BJ (cell line): Measurements from ENCODE around the gene HECTD3. TPM values are rescaled to one million over a fixed set of nuclear protein-coding genes. Genes with fewer than 3 reads are reported as not detected.
"Not testable (repeated sequence)": the region's sequence is repeated elsewhere in the genome, so short reads cannot be mapped to it uniquely, and the experiment has no call there.

ENCODE experiments used
- CTCF ChIA-PET: fragments of 350-600 bp; formaldehyde crosslinking; extraction: SDS; loops from one replicate; lab custom pipeline; 2021; ENCODE audit warnings: antibody characterized with exemption, inconsistent platforms; lab: Yijun Ruan, JAX
- POLR2A ChIA-PET: fragments of 300-600 bp; sonication (Branson Sonifier 250); formaldehyde crosslinking; extraction: SDS; loops from one replicate; lab custom pipeline; 2021; ENCODE audit warnings: antibody characterized with exemption; lab: Charles Lee
- DNase-seq: peaks from one replicate; pipeline ENCODE4 v3.0.0-alpha.2; 2011; ENCODE audit warnings: low read depth
- H3K27me3 ChIP-seq: 2 replicates; pipeline ENCODE4 v1.6.0; 2011; ENCODE audit warnings: low read length; ENCODE audit not compliant: control insufficient read depth, insufficient read depth
- H3K36me3 ChIP-seq: 2 replicates; pipeline ENCODE4 v1.5.1; 2011; ENCODE audit warnings: low read length; ENCODE audit not compliant: control insufficient read depth, insufficient read depth
- H3K4me3 ChIP-seq: 2 replicates; pipeline ENCODE4 v1.5.1; 2011; ENCODE audit warnings: low read depth, mild to moderate bottlenecking, control low read depth, low read length
- polyA plus RNA-seq: library from polyadenylated mRNA; depleted of rRNA; stranded (reverse); fragments of >200 nt; gene quantifications from 2 replicates; pipeline ENCODE4 v1.2.3, GENCODE V29; 2011
- TF ChIP-seq, protein P1 (sequence below): IDR thresholded peaks from 2 replicates; pipeline ENCODE4 v1.5.1; 2011; ENCODE audit warnings: low read depth, mild to moderate bottlenecking, control low read depth, inconsistent platforms, low read length, moderate library complexity; ENCODE audit not compliant: insufficient read depth

HECTD3 gene
- polyA plus RNA-seq, 1 experiment: 36.7 TPM

DNA sequence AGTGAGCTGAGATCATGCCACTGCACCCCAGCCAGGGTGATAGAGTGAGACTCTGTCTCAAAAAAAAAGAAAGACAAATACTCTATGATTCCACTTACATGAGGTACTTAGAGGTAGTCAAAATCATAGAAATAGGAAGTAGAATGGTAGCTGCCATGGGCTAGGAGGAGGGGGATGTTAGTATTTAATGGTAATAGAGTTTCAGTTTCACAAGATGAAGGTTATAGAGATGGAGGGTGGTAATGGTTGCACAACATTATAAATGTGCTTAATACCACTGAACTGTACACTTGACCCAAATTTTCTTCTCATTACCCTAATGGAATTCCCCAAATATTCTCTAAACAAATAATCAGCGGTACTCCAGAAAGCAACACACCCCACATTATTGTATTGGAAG lies 37.5 kb downstream of the HECTD3 start:
- TF ChIP-seq, protein P1, sequence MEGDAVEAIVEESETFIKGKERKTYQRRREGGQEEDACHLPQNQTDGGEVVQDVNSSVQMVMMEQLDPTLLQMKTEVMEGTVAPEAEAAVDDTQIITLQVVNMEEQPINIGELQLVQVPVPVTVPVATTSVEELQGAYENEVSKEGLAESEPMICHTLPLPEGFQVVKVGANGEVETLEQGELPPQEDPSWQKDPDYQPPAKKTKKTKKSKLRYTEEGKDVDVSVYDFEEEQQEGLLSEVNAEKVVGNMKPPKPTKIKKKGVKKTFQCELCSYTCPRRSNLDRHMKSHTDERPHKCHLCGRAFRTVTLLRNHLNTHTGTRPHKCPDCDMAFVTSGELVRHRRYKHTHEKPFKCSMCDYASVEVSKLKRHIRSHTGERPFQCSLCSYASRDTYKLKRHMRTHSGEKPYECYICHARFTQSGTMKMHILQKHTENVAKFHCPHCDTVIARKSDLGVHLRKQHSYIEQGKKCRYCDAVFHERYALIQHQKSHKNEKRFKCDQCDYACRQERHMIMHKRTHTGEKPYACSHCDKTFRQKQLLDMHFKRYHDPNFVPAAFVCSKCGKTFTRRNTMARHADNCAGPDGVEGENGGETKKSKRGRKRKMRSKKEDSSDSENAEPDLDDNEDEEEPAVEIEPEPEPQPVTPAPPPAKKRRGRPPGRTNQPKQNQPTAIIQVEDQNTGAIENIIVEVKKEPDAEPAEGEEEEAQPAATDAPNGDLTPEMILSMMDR: no peak
- H3K4me3 ChIP-seq: no peak overlapping the region
- no peak for DNase-seq
- peaks cover 3% of the 10 kb centered on the region for H3K36me3 ChIP-seq
- ChIA-PET POLR2A (no interaction called here), CTCF (interaction anchor here (1.2 kb wide), 1 partner anchor 12 kb away, joined by 4 read pairs; no protein-coding TSS in a partner anchor)
- H3K27me3 ChIP-seq: no peaks in the 10 kb centered on the region

DNA sequence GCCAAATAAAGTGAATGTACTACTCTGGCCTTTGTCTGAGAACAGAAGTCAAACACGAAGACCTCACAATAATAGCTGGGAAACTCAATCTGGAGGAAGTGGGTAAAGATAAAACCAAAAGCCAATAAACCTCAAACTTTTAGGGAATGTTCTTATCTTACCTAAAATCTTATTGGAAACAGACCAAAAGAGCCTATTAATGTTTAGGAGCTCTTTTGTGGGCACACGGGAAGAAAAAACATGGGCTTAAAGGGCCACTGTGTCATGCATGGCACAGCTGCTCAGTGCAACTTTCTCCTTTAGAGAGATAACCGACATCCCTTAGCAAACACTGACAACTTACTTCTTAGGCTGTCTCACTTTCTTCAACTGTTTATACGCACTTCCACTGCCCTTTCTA lies 40.8 kb downstream of the HECTD3 start:
- H3K36me3 ChIP-seq: no peaks in the 10 kb centered on the region
- no peak overlapping the region for H3K4me3 ChIP-seq
- DNase-seq: no peak
- POLR2A ChIA-PET: no interaction called here
- TF ChIP-seq, protein P1: no peak
- CTCF ChIA-PET: no interaction called here
- H3K27me3 ChIP-seq: no peaks in the 10 kb centered on the region

DNA sequence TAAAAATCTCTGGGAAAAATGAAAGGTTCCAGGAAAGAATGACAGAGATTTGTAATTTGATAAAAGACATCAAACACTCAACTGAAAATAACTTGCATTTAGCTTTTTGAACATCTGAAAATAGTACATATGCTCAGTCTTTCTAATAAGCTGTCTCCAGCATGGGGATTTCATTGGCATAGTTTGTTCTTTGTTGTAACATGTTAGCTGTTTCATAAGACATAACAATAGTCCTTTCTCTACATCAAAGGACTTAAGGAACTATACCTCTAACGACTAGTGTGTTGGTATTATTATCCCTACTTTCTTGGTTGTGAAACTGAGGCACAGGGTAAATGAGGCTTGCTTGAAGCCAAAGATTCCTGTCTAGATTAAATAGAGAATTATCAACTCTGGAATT lies 46.7 kb downstream of the HECTD3 start:
- POLR2A ChIA-PET: no interaction called here
- TF ChIP-seq, protein P1: no peak
- 0 out of 2 replicates have a peak, but pooled peaks cover 1% of the 10 kb centered on the region for H3K36me3 ChIP-seq

DNA sequence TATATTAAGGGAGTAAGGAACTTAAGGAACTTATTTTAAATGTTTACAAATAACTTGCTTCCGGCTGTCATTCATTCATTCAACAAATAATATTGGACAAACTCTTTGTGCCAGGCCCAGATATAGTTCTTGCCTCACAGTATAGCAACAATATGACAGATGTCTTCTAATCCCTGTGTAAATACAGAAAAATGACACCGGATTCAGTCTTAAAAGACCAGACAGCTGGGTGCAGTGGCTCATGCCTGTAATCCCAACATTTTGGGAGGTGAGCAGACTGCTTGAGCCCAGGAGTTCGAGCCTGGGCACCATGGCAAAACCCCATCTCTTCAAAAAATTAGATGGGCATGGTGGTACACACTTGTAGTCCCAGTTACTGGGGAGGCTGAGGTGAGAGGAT lies 48.4 kb downstream of the HECTD3 start:
- Histone ChIP-seq H3K27me3 (no peaks in the 10 kb centered on the region), H3K4me3 (no peak overlapping the region), H3K36me3 (0 out of 2 replicates have a peak, but pooled peaks cover 1% of the 10 kb centered on the region)
- no peak for DNase-seq
- ChIA-PET POLR2A (no interaction called here), CTCF (no interaction called here)
- TF ChIP-seq, protein P1: no peak

More for the DNA sequence above, 46.7 kb downstream of the HECTD3 start:
- no peak for DNase-seq
- H3K27me3 ChIP-seq: no peaks in the 10 kb centered on the region
- no peak overlapping the region for H3K4me3 ChIP-seq
- CTCF ChIA-PET: no interaction called here

DNA sequence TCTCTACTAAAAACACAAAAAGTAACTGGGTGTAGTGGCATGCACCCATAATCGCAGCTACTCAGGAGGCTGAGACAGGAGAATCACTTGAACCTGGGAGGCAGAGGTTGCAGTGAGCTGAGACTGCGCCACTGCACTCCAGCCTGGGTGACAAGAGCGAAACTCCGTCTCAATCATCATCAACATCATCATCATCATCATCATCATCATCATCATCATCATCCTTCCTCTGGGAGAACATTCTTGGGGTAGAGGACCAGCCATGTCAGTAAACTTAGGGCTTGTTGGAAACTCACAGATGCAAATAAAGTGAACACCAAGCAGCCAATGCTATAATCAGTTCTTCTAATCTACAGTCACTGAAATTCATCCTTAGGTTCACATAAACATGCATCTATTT lies 49.1 kb downstream of the HECTD3 start:
- H3K36me3 ChIP-seq, DNase-seq, POLR2A ChIA-PET, H3K27me3 ChIP-seq, H3K4me3 ChIP-seq: not testable (repeated sequence)
- CTCF ChIA-PET: interaction anchor here (1.0 kb wide), 1 partner anchor 11 kb away, joined by 4 read pairs; no protein-coding TSS in a partner anchor

DNA sequence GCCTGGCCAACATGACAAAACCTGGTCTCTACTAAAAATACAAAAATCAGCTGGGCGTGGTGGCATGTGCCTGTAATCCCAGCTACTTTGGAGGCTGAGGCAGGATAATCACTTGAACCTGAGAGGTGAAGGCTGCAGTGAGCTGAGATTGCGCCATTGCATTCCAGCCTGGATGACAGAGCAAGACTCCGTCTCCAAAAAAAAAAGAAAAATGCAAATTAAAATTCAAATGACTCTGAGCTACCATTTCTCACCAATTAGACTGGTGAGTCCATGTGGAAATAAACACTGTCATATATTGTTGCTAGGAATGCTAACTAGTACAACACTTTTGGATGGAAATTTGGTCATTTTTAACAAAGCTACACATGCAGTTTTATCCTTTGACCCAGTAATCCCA lies 53.6 kb downstream of the HECTD3 start:
- H3K4me3 ChIP-seq, DNase-seq, H3K36me3 ChIP-seq, H3K27me3 ChIP-seq, POLR2A ChIA-PET: not testable (repeated sequence)
- CTCF ChIA-PET: interaction anchor here (0.6 to 1.9 kb wide), 5 partner anchors 10 to 535 kb away, joined by 3 to 5 read pairs (median 3); partner anchors contain the start of gene HECTD3

DNA sequence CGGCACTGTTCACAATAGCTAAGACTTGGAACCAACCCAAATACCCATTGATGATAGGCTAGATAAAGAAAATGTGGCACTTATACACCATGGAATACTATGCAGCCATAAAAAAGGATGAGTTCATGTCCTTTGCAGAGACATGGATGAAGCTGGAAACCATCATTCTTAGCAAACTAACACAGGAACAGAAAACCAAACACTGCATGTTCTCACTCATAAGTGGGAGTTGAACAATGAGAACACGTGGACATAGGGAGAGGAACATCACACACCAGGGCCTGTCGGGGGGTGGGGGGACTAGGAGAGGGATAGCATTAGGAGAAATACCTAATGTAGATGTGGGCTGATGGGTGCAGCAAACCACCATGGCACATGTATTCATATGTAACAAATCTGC lies 55.0 kb downstream of the HECTD3 start:
- H3K36me3 ChIP-seq, H3K27me3 ChIP-seq, DNase-seq, H3K4me3 ChIP-seq, POLR2A ChIA-PET: not testable (repeated sequence)
- CTCF ChIA-PET: interaction anchor here (0.7 kb wide), 1 partner anchor 298 kb away, joined by 4 read pairs; no protein-coding TSS in a partner anchor
